ENCODE data around the gene STIMATE.

STIMATE gene

DNA sequence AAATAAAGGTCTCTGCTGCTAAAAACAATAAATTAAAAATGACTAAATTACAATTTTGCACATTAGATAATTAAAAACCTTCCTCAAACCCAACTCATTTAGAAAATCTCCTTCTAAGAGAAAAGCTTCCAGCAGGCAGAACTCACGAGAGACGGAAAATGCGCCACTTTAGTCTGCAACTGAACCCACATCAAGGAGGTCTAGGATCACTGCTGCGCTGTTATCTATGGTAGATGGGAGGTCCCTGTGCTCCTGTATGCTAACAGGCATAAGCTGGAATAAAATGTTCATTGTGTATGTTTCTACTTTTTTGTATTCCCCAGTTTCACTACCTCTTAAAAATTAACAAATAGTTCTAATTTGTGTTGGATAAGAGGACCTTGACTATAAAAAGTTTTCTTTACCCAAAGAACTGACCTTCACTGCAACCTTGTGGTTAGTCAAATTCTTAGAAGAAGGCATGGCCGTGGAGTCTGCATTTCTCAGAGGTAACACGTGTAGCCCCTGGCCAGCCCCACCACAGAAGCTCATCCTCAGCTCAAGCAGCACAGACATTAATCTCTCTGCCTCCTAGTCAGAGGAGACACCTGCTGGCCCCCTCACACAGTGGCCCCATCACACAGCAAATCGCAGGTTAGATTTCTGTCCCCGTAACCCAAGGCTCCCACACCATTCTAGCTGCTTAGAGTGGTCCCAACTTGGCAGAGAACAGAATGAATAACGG, 22.3 kb downstream of the STIMATE start:
- no peaks in the 10 kb centered on the region for H3K79me2 ChIP-seq (ENCODE audit: insufficient read depth, low read length)
- H3K9ac ChIP-seq (ENCODE audit: low read length): no peak overlapping the region
- H4K20me1 ChIP-seq (ENCODE audit: insufficient read depth, low read length): no peaks in the 10 kb centered on the region
- no peaks in the 10 kb centered on the region for H3K27me3 ChIP-seq (ENCODE audit: insufficient read depth, low read length)
- H3F3A ChIP-seq (ENCODE audit: insufficient read depth, low read length): no peaks in the 10 kb centered on the region
- H3K4me1 ChIP-seq (ENCODE audit: insufficient read depth, low read length, severe bottlenecking): peaks cover 20% of the 10 kb centered on the region
- no peaks in the 10 kb centered on the region for H3K9me3 ChIP-seq (ENCODE audit: low read length)
- no peak overlapping the region for H3K4me2 ChIP-seq (ENCODE audit: low read length)
- H3K9me2 ChIP-seq (ENCODE audit: low read depth, low read length): no peaks in the 10 kb centered on the region
- H3K36me3 ChIP-seq (ENCODE audit: insufficient read depth, low read length): peaks cover 5% of the 10 kb centered on the region
- no peak for TF ChIP-seq EZH2 (IDR thresholded peaks at IDR 0.05; ENCODE audit: borderline replicate concordance, low read length)
- TF ChIP-seq, protein P1, sequence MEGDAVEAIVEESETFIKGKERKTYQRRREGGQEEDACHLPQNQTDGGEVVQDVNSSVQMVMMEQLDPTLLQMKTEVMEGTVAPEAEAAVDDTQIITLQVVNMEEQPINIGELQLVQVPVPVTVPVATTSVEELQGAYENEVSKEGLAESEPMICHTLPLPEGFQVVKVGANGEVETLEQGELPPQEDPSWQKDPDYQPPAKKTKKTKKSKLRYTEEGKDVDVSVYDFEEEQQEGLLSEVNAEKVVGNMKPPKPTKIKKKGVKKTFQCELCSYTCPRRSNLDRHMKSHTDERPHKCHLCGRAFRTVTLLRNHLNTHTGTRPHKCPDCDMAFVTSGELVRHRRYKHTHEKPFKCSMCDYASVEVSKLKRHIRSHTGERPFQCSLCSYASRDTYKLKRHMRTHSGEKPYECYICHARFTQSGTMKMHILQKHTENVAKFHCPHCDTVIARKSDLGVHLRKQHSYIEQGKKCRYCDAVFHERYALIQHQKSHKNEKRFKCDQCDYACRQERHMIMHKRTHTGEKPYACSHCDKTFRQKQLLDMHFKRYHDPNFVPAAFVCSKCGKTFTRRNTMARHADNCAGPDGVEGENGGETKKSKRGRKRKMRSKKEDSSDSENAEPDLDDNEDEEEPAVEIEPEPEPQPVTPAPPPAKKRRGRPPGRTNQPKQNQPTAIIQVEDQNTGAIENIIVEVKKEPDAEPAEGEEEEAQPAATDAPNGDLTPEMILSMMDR (IDR thresholded peaks at IDR 0.05; ENCODE audit: low read length): no peak
- H3K4me3 ChIP-seq (ENCODE audit: low read depth, low read length, poor library complexity, severe bottlenecking): no peak overlapping the region
- H3K27ac ChIP-seq (ENCODE audit: low read depth, low read length, poor library complexity, severe bottlenecking): no peak overlapping the region
- H2AFZ ChIP-seq (ENCODE audit: low read length): no peak overlapping the region

DNA sequence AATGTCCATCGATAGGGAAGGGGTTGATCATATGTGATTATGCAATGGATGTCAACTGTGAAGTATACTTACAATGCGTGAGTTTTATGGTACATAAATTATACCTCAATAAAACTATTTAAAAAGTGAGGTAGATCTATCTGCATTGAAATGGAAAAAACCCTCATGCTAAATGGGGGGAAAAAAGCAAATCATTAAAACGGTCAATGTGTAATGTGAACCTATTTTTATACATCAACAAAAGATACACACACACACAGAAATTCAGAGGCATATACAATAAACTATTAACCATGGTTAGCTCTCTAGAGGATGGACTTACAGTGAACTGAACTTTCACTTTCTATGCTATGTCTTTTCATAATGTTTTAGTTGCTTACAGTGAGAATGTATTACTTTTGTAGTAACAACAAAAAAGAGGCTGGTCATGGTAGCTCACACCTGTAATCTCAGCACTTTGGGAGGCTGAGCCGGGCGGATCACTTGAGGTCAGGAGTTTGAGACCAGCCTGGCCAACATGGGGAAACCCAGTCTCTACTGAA, 23.1 kb downstream of the STIMATE start:
- TF ChIP-seq, protein P1 (IDR thresholded peaks at IDR 0.05; ENCODE audit: low read length): no peak
- no peak for TF ChIP-seq EZH2 (IDR thresholded peaks at IDR 0.05; ENCODE audit: borderline replicate concordance, low read length)
- H3K27ac ChIP-seq (ENCODE audit: low read depth, low read length, poor library complexity, severe bottlenecking): no peak overlapping the region
- no peaks in the 10 kb centered on the region for H3K79me2 ChIP-seq (ENCODE audit: insufficient read depth, low read length)
- H3K9ac ChIP-seq (ENCODE audit: low read length): no peak overlapping the region
- no peaks in the 10 kb centered on the region for H3K27me3 ChIP-seq (ENCODE audit: insufficient read depth, low read length)
- peaks cover 20% of the 10 kb centered on the region for H3K4me1 ChIP-seq (ENCODE audit: insufficient read depth, low read length, severe bottlenecking)
- H3K4me3 ChIP-seq (ENCODE audit: low read depth, low read length, poor library complexity, severe bottlenecking): no peak overlapping the region
- H3F3A ChIP-seq (ENCODE audit: insufficient read depth, low read length): no peaks in the 10 kb centered on the region
- no peaks in the 10 kb centered on the region for H3K9me3 ChIP-seq (ENCODE audit: low read length)
- peaks cover 5% of the 10 kb centered on the region for H3K36me3 ChIP-seq (ENCODE audit: insufficient read depth, low read length)
- no peaks in the 10 kb centered on the region for H3K9me2 ChIP-seq (ENCODE audit: low read depth, low read length)
- no peak overlapping the region for H3K4me2 ChIP-seq (ENCODE audit: low read length)
- H4K20me1 ChIP-seq (ENCODE audit: insufficient read depth, low read length): no peaks in the 10 kb centered on the region
- H2AFZ ChIP-seq (ENCODE audit: low read length): no peak overlapping the region

DNA sequence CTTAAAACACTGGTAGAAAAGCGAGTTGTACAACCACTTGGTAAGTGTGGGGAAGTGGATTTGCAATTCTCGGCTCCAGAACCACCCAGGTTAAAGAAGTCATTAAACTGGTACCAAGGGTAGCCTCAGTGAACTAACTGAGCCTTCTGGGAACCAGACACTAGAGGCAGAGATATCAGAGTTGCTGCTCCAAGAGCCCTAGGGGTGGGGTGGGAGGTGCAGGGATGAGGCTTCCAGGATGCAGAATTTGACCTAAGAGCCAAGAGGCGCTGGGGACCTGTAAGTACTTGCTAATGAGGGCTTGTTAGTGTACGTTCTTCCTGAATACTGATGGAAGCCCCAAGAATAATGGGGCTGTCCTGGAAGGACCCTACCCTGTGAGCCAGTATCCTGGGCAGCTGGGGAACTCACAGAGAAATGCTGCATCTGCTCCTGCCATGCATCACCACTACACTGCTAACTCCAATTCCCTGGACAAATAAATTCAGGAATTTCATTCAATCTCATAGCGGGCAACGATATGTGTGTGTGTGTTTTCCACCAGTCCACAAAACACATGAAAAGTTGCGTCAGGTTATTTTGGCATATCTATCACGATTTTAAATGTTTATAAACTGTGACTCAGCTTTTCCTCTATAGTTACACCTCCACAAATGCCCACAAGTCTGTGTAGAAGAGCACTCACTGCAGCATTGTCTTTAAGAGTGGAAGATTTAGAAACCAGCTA, 23.8 kb downstream of the STIMATE start:
- Histone ChIP-seq H3K4me1 (ENCODE audit: insufficient read depth, low read length, severe bottlenecking) (peaks cover 20% of the 10 kb centered on the region), H3K9ac (ENCODE audit: low read length) (no peak overlapping the region), H3K9me3 (ENCODE audit: low read length) (no peaks in the 10 kb centered on the region), H3K79me2 (ENCODE audit: insufficient read depth, low read length) (no peaks in the 10 kb centered on the region), H4K20me1 (ENCODE audit: insufficient read depth, low read length) (no peaks in the 10 kb centered on the region), H3K9me2 (ENCODE audit: low read depth, low read length) (no peaks in the 10 kb centered on the region), H3K36me3 (ENCODE audit: insufficient read depth, low read length) (peaks cover 2% of the 10 kb centered on the region), H3K4me3 (ENCODE audit: low read depth, low read length, poor library complexity, severe bottlenecking) (no peak overlapping the region), H3F3A (ENCODE audit: insufficient read depth, low read length) (no peaks in the 10 kb centered on the region), H3K27me3 (ENCODE audit: insufficient read depth, low read length) (no peaks in the 10 kb centered on the region), H2AFZ (ENCODE audit: low read length) (no peak overlapping the region), H3K4me2 (ENCODE audit: low read length) (no peak overlapping the region), H3K27ac (ENCODE audit: low read depth, low read length, poor library complexity, severe bottlenecking) (no peak overlapping the region)
- no peak for TF ChIP-seq EZH2 (IDR thresholded peaks at IDR 0.05; ENCODE audit: borderline replicate concordance, low read length)
- TF ChIP-seq, protein P1 (IDR thresholded peaks at IDR 0.05; ENCODE audit: low read length): no peak
